Vagina (tissue), 2 donors: ENCODE data around the gene ADAMTSL1.

Experiments used
- POLR2A ChIP-seq, 2 donors: fragments of 450-650 bp; IDR thresholded peaks; one replicate each; pipeline ENCODE4 v1.6.1; 2017; ENCODE audit warnings: antibody characterized with exemption in 2 of 2, mild to moderate bottlenecking in 2 of 2, moderate library complexity in 2 of 2
- TF ChIP-seq, protein P1 (sequence below), 3 experiments: fragments of 450-650 bp in 2 of 3; fragments of 200-600 bp in 1 of 3; sonication (generic) in 1 of 3; IDR thresholded peaks; one replicate each; pipeline ENCODE4 v1.5.1; 2017 to 2019; ENCODE audit warnings: antibody characterized with exemption in 3 of 3, mild to moderate bottlenecking in 2 of 3, moderate library complexity in 2 of 3

DNA sequence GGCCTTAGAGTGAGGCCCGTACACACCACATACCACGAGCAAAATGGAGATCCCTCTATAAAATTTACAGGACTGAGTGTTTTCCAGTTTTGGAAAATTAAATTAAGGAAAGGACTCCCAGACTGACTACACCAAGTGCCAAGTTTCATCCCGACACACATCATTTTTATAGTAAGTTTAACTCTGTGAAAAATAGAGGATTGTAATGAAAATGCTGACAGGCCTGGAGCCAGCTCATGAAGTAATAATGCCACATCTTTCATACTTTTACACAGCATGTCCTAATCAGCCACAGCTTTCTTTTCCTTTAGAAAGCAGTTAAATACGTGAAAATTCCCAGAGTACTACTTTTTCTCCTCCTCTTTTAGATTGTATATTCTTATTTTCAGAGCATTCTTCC lies 389.8 kb downstream of the ADAMTSL1 start:
- TF ChIP-seq, protein P1, sequence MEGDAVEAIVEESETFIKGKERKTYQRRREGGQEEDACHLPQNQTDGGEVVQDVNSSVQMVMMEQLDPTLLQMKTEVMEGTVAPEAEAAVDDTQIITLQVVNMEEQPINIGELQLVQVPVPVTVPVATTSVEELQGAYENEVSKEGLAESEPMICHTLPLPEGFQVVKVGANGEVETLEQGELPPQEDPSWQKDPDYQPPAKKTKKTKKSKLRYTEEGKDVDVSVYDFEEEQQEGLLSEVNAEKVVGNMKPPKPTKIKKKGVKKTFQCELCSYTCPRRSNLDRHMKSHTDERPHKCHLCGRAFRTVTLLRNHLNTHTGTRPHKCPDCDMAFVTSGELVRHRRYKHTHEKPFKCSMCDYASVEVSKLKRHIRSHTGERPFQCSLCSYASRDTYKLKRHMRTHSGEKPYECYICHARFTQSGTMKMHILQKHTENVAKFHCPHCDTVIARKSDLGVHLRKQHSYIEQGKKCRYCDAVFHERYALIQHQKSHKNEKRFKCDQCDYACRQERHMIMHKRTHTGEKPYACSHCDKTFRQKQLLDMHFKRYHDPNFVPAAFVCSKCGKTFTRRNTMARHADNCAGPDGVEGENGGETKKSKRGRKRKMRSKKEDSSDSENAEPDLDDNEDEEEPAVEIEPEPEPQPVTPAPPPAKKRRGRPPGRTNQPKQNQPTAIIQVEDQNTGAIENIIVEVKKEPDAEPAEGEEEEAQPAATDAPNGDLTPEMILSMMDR (IDR thresholded peaks at IDR 0.05) = no peak
- TF ChIP-seq POLR2A (IDR thresholded peaks at IDR 0.05) = no peak
